K562 (cell line): ENCODE results near the gene MCHR2. TPM values are rescaled to one million over a fixed set of nuclear protein-coding genes. Genes with fewer than 3 reads are reported as not detected.

Experiments
- ATAC-seq: fragments of 200-7000 bp; cut with Tn5 transposase; 3 replicates; pipeline ENCODE4 v1.9.1; 2020; ENCODE audit warnings: moderate library complexity
- BruUV-seq: library from RNA; stranded (reverse); fragments of 400-500 nt; replicated peaks from 2 replicates; lab custom pipeline; 2021; lab: Mats Ljungman, UMichigan
- CTCF ChIA-PET: fragments of 300-600 bp; formaldehyde crosslinking; extraction: SDS; loops from one replicate; lab custom pipeline; 2021; ENCODE audit warnings: low intra/inter-chr PET ratio; lab: Yijun Ruan, JAX
- POLR2A ChIA-PET: fragments of 300-600, 350-650 bp; sonication (Branson Sonifier 250); formaldehyde crosslinking; extraction: SDS; loops from one replicate; lab custom pipeline; 2021; ENCODE audit warnings: antibody characterized with exemption, inconsistent platforms; lab: Yijun Ruan, JAX
- DNase-seq, 4 experiments: peaks; one replicate each; pipeline versions ENCODE4 v3.0.0 to v3.0.0-alpha.2; 2011 to 2018; ENCODE audit warnings: low spot score in 3 of 4, mixed read lengths in 3 of 4; ENCODE audit errors: extremely low read depth in 1 of 4
- FAIRE-seq: peaks from 2 replicates; lab custom pipeline; 2011; peaks lifted over from hg19 to GRCh38; lab: Jason Lieb, UNC
- H2AFZ ChIP-seq: 2 replicates; pipeline ENCODE4 v1.6.0; 2011; ENCODE audit warnings: low read depth, low read length, control low read depth, inconsistent platforms
- H3K27ac ChIP-seq: fragments of 200-600 bp; 3 replicates; pipeline ENCODE4 v1.8.0; 2011; ENCODE audit warnings: low read depth, mild to moderate bottlenecking, control low read depth, inconsistent platforms, low read length, moderate library complexity, mixed read lengths; ENCODE audit errors: extremely low read depth
- H3K27me3 ChIP-seq, 2 experiments: fragments of 300-600 bp in 1 of 2; 2 replicates in 1 of 2; 3 replicates in 1 of 2; pipeline versions ENCODE4 v1.6.0 to v1.8.0; 2011; ENCODE audit warnings: inconsistent platforms in 2 of 2, low read length in 2 of 2, mild to moderate bottlenecking in 1 of 2, mixed read lengths in 1 of 2, moderate library complexity in 1 of 2; ENCODE audit not compliant: control insufficient read depth in 2 of 2, insufficient read depth in 2 of 2
- H3K36me3 ChIP-seq: fragments of 300-600 bp; 3 replicates; pipeline ENCODE4 v1.8.0; 2011; ENCODE audit warnings: mild to moderate bottlenecking, low read length, inconsistent platforms; ENCODE audit not compliant: control insufficient read depth, insufficient read depth
- H3K4me1 ChIP-seq, 2 experiments: fragments of 200-600 bp in 1 of 2; replicated peaks in 1 of 2; 2 replicates in 1 of 2; 3 replicates in 1 of 2; pipeline versions ENCODE4 v1.5.1 to v1.8.0; 2011; ENCODE audit warnings: inconsistent platforms in 2 of 2, low read length in 2 of 2, mild to moderate bottlenecking in 1 of 2, mixed read lengths in 1 of 2, moderate library complexity in 1 of 2; ENCODE audit not compliant: control insufficient read depth in 2 of 2, insufficient read depth in 2 of 2
- H3K4me2 ChIP-seq: 2 replicates; pipeline ENCODE4 v1.6.1; 2011; ENCODE audit warnings: low read length, control low read depth, inconsistent platforms, mixed read lengths; ENCODE audit not compliant: insufficient read depth
- H3K4me3 ChIP-seq: fragments of 200-600 bp; sonication (generic), shearing (Covaris generic); 2 replicates; pipeline ENCODE4 v1.5.1; 2016; ENCODE audit warnings: control low read depth, inconsistent platforms
- H3K79me2 ChIP-seq: fragments of 200-600 bp; 3 replicates; pipeline ENCODE4 v1.8.0; 2011; ENCODE audit warnings: low read length, inconsistent platforms; ENCODE audit not compliant: control insufficient read depth, insufficient read depth
- H3K9ac ChIP-seq, 2 experiments: 2 replicates each; pipeline versions ENCODE4 v1.6.0 to v1.6.1; 2011; ENCODE audit warnings: low read depth in 2 of 2, low read length in 2 of 2, control low read depth in 1 of 2, inconsistent platforms in 1 of 2, mild to moderate bottlenecking in 1 of 2, mixed read lengths in 1 of 2; ENCODE audit not compliant: insufficient read depth in 1 of 2
- H3K9me1 ChIP-seq: one replicate; pipeline ENCODE4 v1.6.0; 2011; ENCODE audit warnings: inconsistent platforms, mild to moderate bottlenecking, low read length, moderate library complexity; ENCODE audit not compliant: control insufficient read depth, insufficient read depth
- H3K9me3 ChIP-seq: replicated peaks from 2 replicates; pipeline ENCODE4 v1.5.1; 2011; ENCODE audit warnings: low read depth, low read length, inconsistent platforms; ENCODE audit not compliant: control insufficient read depth, insufficient read depth
- H4K20me1 ChIP-seq: replicated peaks from 2 replicates; pipeline ENCODE4 v1.6.1; 2011; ENCODE audit warnings: low read length, inconsistent platforms, mixed read lengths; ENCODE audit not compliant: control insufficient read depth, insufficient read depth
- BRCA1 ChIP-seq, 2 experiments: fragments of 450-650 bp in 1 of 2; sonication (generic) in 1 of 2; formaldehyde crosslinking in 1 of 2; IDR thresholded peaks; 2 replicates each; pipeline versions ENCODE4 v1.5.0 to v1.6.1; 2017 to 2020; ENCODE audit warnings: mild to moderate bottlenecking in 1 of 2, missing genetic modification reagents in 1 of 2
- HIVEP1 ChIP-seq: fragments of 250-450 bp; sonication (Bioruptor Pico); IDR thresholded peaks from 2 replicates; pipeline ENCODE4 v1.4.0; 2020; ENCODE audit warnings: mild to moderate bottlenecking
- HMG20B ChIP-seq: fragments of 250-450 bp; sonication (Bioruptor Pico); IDR thresholded peaks from 2 replicates; pipeline ENCODE4 v1.5.0; 2021; ENCODE audit warnings: mild to moderate bottlenecking
- PCBP1 ChIP-seq: fragments of 200-400 bp; formaldehyde crosslinking; IDR thresholded peaks from 2 replicates; pipeline ENCODE4 v1.6.1; 2018; ENCODE audit warnings: mild to moderate bottlenecking, low read depth, low read length; ENCODE audit not compliant: poor library complexity, severe bottlenecking
- PHTF2 ChIP-seq: fragments of 250-450 bp; sonication (Bioruptor Pico); IDR thresholded peaks from 2 replicates; pipeline ENCODE4 v1.5.0; 2021; ENCODE audit warnings: mild to moderate bottlenecking
- SRSF3 ChIP-seq: fragments of 200-400 bp; formaldehyde crosslinking; IDR thresholded peaks from 2 replicates; pipeline ENCODE4 v1.6.1; 2016; ENCODE audit warnings: mild to moderate bottlenecking, low read length, moderate library complexity; ENCODE audit not compliant: insufficient read depth
- TAL1 ChIP-seq: fragments of 450-650 bp; IDR thresholded peaks from 2 replicates; pipeline ENCODE4 v1.6.1; 2016; ENCODE audit warnings: mild to moderate bottlenecking
- ZNF143 ChIP-seq: sonication (generic); formaldehyde crosslinking; IDR thresholded peaks from 2 replicates; pipeline ENCODE4 v1.9.0; 2022; ENCODE audit warnings: mild to moderate bottlenecking, missing genetic modification reagents
- ZNF324 ChIP-seq: fragments of 250-450 bp; sonication (Bioruptor Pico); IDR thresholded peaks from 2 replicates; pipeline ENCODE4 v1.4.0; 2020; ENCODE audit warnings: mild to moderate bottlenecking
- WGBS: fragments of 100-300 bp; shearing (Covaris generic); methylation state at CpG from one replicate; pipeline ENCODE4 v1.1.6; 2016; ENCODE audit warnings: low coverage, mixed read lengths; ENCODE audit not compliant: insufficient coverage; ENCODE audit errors: missing lambda C conversion rate; 5-methylcytosine and 5-hydroxymethylcytosine counted together
- in situ Hi-C: fragments of 300-500 bp; cut with MboI; formaldehyde crosslinking; loops from 4 replicates; pipeline ENCODE4 v1.15.0; 2018; ENCODE audit warnings: inconsistent platforms, mixed read lengths
- intact Hi-C: fragments of 100-400 bp; cut with micrococcal nuclease; formaldehyde crosslinking; loops from 2 replicates; pipeline ENCODE4 v1.14.2; 2022
- polyA plus RNA-seq, 8 experiments: library from polyadenylated mRNA; depleted of rRNA in 4 of 8; stranded (reverse) in 5 of 8; unstranded in 3 of 8; fragments of >200 nt; fragmentation: Nextera tagmentation in 2 of 8; fragmentation: Illumina TruSeq in 1 of 8; extraction: Ambion mirVana in 2 of 8; extraction: Trizol in 1 of 8; gene quantifications; 2 replicates each; pipeline versions ENCODE4 v1.2.1 to v1.2.3, GENCODE V29; 2011 to 2014; ENCODE audit warnings: inconsistent platforms in 1 of 8, missing spikeins in 1 of 8
- total RNA-seq, 7 experiments: library from RNA; depleted of rRNA in 6 of 7; stranded (reverse); fragments of >200 nt in 6 of 7; fragmentation: Illumina TruSeq in 2 of 7; extraction: Trizol in 2 of 7; gene quantifications; 2 replicates each; pipeline versions ENCODE4 v1.2.1 to v1.2.3, GENCODE V29; 2011 to 2021; ENCODE audit warnings: low replicate concordance in 1 of 7
- TF ChIP-seq, protein P1 (sequence below): sonication (generic); formaldehyde crosslinking; IDR thresholded peaks from 2 replicates; pipeline ENCODE4 v1.4.0; 2020; ENCODE audit warnings: mild to moderate bottlenecking, missing genetic modification reagents
- TF ChIP-seq, protein P2 (sequence below), 2 experiments: fragments of 200-800 bp in 1 of 2; sonication (Bioruptor generic) in 1 of 2; sonication (generic) in 1 of 2; formaldehyde crosslinking in 1 of 2; IDR thresholded peaks in 1 of 2; conservative IDR thresholded peaks in 1 of 2; 2 replicates each; pipeline versions ENCODE4 v1.5.0 to v1.6.1; 2016 to 2020; ENCODE audit warnings: missing compliant biosample characterization in 1 of 2, missing genetic modification characterization in 1 of 2, missing genetic modification reagents in 1 of 2
- TF ChIP-seq, protein P3 (sequence below): conservative IDR thresholded peaks from 2 replicates; pipeline ENCODE4 v1.6.1; 2011; ENCODE audit warnings: low read depth, mild to moderate bottlenecking, low read length; ENCODE audit not compliant: control insufficient read depth
- TF ChIP-seq, protein P4 (sequence below): fragments of 250-450 bp; sonication (Bioruptor Pico); IDR thresholded peaks from 2 replicates; pipeline ENCODE4 v1.5.0; 2021
- TF ChIP-seq, protein P5 (sequence below): IDR thresholded peaks from 2 replicates; pipeline ENCODE4 v1.6.1; 2011; ENCODE audit not compliant: insufficient read length; ENCODE audit errors: extremely low read depth
- TF ChIP-seq, protein P6 (sequence below): fragments of 450-650 bp; IDR thresholded peaks from 2 replicates; pipeline ENCODE4 v1.6.1; 2018; ENCODE audit warnings: mild to moderate bottlenecking, low read depth; ENCODE audit not compliant: partially characterized antibody

Gene MCHR2
- total and polyA plus RNA-seq, 9 of the 15 experiments (the other 6 are each of a cell fraction or from before 2014, with no cell fraction given): not detected

DNA sequence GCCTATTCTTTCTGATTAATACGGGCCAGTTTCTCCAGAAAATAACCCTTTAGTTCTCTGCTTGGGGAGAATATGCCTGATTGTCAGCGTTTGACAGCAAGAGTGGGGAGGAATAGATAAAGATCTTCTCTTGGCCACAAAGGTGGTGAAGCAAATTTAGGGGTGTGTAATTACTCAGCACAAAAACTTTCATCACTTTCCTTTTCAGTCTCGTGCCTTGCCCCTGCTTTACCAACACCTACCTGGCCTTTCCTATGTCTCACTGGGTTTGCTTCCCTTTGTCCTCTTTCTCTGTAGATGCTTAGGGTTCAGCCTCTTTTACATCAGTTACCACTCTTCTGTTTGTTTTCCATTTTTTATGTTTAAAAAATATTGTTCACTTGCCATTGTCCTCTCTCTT is 99.2 kb downstream of the MCHR2 start:
- no peak for FAIRE-seq
- CTCF ChIA-PET: interaction anchor here (0.6 kb wide), 1 partner anchor 139 kb away, joined by 3 read pairs; no protein-coding TSS in a partner anchor
- H3K9ac ChIP-seq: no peak overlapping the region
- TF ChIP-seq PCBP1: no peak
- TF ChIP-seq PHTF2 (CRISPR knock-in tag): no peak
- no peak for TF ChIP-seq BRCA1 (IDR thresholded peaks at IDR 0.05)
- TF ChIP-seq BRCA1 (CRISPR knock-in tag; IDR thresholded peaks at IDR 0.05): no peak
- no peak for TF ChIP-seq ZNF143 (CRISPR knock-in tag)
- TF ChIP-seq, protein P1, sequence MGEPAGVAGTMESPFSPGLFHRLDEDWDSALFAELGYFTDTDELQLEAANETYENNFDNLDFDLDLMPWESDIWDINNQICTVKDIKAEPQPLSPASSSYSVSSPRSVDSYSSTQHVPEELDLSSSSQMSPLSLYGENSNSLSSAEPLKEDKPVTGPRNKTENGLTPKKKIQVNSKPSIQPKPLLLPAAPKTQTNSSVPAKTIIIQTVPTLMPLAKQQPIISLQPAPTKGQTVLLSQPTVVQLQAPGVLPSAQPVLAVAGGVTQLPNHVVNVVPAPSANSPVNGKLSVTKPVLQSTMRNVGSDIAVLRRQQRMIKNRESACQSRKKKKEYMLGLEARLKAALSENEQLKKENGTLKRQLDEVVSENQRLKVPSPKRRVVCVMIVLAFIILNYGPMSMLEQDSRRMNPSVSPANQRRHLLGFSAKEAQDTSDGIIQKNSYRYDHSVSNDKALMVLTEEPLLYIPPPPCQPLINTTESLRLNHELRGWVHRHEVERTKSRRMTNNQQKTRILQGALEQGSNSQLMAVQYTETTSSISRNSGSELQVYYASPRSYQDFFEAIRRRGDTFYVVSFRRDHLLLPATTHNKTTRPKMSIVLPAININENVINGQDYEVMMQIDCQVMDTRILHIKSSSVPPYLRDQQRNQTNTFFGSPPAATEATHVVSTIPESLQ (CRISPR knock-in tag): no peak
- no peak for TF ChIP-seq HMG20B (CRISPR knock-in tag)
- TF ChIP-seq, protein P2, sequence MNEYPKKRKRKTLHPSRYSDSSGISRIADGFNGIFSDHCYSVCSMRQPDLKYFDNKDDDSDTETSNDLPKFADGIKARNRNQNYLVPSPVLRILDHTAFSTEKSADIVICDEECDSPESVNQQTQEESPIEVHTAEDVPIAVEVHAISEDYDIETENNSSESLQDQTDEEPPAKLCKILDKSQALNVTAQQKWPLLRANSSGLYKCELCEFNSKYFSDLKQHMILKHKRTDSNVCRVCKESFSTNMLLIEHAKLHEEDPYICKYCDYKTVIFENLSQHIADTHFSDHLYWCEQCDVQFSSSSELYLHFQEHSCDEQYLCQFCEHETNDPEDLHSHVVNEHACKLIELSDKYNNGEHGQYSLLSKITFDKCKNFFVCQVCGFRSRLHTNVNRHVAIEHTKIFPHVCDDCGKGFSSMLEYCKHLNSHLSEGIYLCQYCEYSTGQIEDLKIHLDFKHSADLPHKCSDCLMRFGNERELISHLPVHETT (CRISPR knock-in tag; conservative IDR thresholded peaks at IDR 0.05 in 1 of 2, IDR thresholded peaks at IDR 0.05 in 1 of 2): no peak
- TF ChIP-seq, protein P3, sequence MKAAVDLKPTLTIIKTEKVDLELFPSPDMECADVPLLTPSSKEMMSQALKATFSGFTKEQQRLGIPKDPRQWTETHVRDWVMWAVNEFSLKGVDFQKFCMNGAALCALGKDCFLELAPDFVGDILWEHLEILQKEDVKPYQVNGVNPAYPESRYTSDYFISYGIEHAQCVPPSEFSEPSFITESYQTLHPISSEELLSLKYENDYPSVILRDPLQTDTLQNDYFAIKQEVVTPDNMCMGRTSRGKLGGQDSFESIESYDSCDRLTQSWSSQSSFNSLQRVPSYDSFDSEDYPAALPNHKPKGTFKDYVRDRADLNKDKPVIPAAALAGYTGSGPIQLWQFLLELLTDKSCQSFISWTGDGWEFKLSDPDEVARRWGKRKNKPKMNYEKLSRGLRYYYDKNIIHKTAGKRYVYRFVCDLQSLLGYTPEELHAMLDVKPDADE: no peak
- TF ChIP-seq, protein P4, sequence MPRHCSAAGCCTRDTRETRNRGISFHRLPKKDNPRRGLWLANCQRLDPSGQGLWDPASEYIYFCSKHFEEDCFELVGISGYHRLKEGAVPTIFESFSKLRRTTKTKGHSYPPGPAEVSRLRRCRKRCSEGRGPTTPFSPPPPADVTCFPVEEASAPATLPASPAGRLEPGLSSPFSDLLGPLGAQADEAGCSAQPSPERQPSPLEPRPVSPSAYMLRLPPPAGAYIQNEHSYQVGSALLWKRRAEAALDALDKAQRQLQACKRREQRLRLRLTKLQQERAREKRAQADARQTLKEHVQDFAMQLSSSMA (CRISPR knock-in tag): no peak
- TF ChIP-seq, protein P5, sequence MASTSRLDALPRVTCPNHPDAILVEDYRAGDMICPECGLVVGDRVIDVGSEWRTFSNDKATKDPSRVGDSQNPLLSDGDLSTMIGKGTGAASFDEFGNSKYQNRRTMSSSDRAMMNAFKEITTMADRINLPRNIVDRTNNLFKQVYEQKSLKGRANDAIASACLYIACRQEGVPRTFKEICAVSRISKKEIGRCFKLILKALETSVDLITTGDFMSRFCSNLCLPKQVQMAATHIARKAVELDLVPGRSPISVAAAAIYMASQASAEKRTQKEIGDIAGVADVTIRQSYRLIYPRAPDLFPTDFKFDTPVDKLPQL: no peak
- TF ChIP-seq ZNF324: no peak
- TF ChIP-seq HIVEP1 (CRISPR knock-in tag): no peak
- no peak for TF ChIP-seq TAL1
- no peak for TF ChIP-seq SRSF3
- TF ChIP-seq, protein P6, sequence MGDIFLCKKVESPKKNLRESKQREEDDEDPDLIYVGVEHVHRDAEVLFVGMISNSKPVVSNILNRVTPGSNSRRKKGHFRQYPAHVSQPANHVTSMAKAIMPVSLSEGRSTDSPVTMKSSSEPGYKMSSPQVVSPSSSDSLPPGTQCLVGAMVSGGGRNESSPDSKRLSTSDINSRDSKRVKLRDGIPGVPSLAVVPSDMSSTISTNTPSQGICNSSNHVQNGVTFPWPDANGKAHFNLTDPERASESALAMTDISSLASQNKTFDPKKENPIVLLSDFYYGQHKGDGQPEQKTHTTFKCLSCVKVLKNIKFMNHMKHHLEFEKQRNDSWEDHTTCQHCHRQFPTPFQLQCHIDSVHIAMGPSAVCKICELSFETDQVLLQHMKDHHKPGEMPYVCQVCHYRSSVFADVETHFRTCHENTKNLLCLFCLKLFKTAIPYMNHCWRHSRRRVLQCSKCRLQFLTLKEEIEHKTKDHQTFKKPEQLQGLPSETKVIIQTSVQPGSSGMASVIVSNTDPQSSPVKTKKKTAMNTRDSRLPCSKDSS: no peak

More for the DNA sequence above, 99.2 kb downstream of the MCHR2 start:
- H3K4me1 ChIP-seq: no peaks in the 10 kb centered on the region
- 0% methylated on average over 3 of the region's 3 CpGs for WGBS
- in situ Hi-C loops: no loop called here
- no peaks in the 10 kb centered on the region for H4K20me1 ChIP-seq
- H2AFZ ChIP-seq: no peak overlapping the region
- no TSS peak for BruUV-seq
- no peak overlapping the region for H3K4me3 ChIP-seq
- DNase-seq (no peak), ATAC-seq (no peak)
- intact Hi-C loops: no loop called here
- no peaks in the 10 kb centered on the region for H3K9me3 ChIP-seq
- H3K27ac ChIP-seq: no peak overlapping the region
- no peak overlapping the region for H3K4me2 ChIP-seq
- no peaks in the 10 kb centered on the region for H3K36me3 ChIP-seq
- no peaks in the 10 kb centered on the region for H3K27me3 ChIP-seq
- H3K79me2 ChIP-seq: no peaks in the 10 kb centered on the region
- no peaks in the 10 kb centered on the region for H3K9me1 ChIP-seq
- POLR2A ChIA-PET: no interaction called here
